Measurements from ENCODE around the gene MYL9. TPM values are rescaled to one million over a fixed set of nuclear protein-coding genes. Genes with fewer than 3 reads are reported as not detected.
"Not testable (repeated sequence)": the region's sequence is repeated elsewhere in the genome, so short reads cannot be mapped to it uniquely, and the experiment has no call there.

The MYL9 gene
- total RNA-seq (2014; rRNA removed), result 80.9 and 83.7 TPM in 2 replicates
- polyA plus RNA-seq (2012), result 1,611 TPM

DNA sequence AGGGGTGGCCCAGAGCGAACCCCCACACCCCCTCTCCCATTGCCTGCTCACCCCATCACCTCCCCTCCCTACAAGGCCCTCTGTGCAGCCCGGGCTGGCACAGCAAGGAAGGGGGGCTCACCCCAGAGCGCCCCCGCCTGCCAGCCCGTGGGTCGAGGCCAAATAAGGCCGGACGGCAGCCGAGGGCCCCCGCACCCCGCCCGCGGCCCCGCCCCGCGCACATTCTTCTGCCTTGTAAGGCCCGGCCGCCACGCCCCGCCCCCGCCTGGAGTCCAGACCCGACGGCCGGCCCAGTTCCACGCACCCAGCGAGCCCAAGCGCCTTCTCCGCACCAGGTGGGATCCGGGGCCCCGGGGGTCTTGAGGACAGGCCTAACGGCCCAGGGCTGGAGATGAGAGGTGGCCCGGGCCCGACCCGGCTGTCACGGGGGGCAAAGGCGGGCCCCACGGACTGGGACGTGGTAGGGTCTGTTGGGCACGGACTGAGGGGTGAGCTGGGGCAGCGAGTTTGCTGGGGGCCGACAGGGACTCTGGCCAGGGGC lies at the start of gene MYL9:
TSS of gene MYL9 (plus strand) at position 293 of the 541 bp plus-strand sequence. CDS start 3,366 bp downstream, outside the sequence.
- DNase-seq (ENCODE audit: low read depth), result peak; percentile 52

DNA sequence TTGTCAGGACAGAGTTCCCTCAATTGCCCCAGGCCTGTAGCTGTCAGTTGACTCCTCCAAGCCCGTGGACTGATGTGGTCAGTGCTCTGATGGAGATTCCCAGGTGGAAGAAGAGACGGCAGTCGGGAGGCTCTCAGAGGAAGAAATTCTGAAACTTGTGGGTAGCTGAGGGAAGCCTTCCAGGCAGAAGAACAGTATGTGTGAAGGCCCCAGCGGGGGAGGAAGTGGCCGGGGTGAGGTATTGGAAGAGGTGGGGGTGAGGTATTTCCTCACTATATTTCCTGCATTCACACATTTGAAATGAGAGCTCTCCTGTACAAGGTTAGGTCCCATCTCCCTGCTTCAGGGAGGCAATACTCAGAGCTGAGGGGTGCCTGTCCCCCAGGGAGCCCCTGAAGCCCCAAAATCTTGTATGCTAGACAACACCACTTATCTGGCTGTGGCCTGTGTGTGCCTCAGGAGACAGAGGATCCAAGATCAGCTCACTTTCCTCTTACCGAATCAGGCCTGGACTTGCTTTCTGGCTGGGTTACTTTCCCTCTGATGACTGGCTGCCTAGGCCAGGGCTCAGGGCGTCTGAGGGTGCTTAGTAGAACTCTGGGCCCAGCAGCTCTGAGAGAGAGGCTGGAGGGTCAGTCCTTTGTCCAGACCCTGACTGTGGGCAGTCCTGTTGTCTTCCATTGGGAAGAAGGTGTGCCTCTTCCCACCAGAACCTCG lies 49.3 kb upstream of the MYL9 start:
- peak; percentile 74 for DNase-seq (ENCODE audit: low read depth)

- no peak for DNase-seq (ENCODE audit: low read depth)
Observed at GRCh38 chr20:36493051-36493800, 48.1 kb upstream of the MYL9 start.

- peak; percentile 79 for DNase-seq (ENCODE audit: low read depth)
Observed at GRCh38 chr20:36493801-36494114, 47.6 kb upstream of the MYL9 start.

GRCh38 chr20:36496707-36497669 lies 44.3 kb upstream of the MYL9 start:
- DNase-seq (ENCODE audit: low read depth), result no peak

GRCh38 chr20:36497856-36498255 lies 43.5 kb upstream of the MYL9 start:
- DNase-seq (ENCODE audit: low read depth), result no peak

- no peak for DNase-seq (ENCODE audit: low read depth)
Observed at GRCh38 chr20:36498386-36499179, 42.7 kb upstream of the MYL9 start.

- DNase-seq (ENCODE audit: low read depth), result no peak
Observed at GRCh38 chr20:36499211-36499610, 42.1 kb upstream of the MYL9 start.

- DNase-seq (ENCODE audit: low read depth), result peak; percentile 31
Observed at GRCh38 chr20:36499723-36500501, 41.4 kb upstream of the MYL9 start.

- DNase-seq (ENCODE audit: low read depth), result no peak
Observed at GRCh38 chr20:36501367-36502006, 39.8 kb upstream of the MYL9 start.

DNA sequence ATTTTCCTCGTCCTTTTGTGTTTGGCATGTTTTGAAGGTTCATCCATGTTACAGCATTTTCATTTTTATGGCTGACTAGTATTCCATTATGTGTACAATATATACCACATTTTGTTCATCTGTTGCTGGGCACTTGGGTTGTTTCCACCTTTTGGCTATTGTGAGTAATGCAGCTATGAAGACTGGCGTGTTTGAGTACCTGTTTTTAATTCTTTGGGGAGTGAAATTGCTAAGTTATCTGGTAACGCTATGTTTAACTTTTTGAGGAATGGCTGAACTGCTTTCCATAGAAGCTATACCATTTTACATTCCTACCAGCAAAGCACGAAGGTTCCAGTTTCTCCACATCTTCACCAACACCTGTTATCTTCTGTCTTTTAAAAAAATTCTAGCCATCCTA lies 37.0 kb upstream of the MYL9 start:
- no peak for DNase-seq (ENCODE audit: low read depth)

DNA sequence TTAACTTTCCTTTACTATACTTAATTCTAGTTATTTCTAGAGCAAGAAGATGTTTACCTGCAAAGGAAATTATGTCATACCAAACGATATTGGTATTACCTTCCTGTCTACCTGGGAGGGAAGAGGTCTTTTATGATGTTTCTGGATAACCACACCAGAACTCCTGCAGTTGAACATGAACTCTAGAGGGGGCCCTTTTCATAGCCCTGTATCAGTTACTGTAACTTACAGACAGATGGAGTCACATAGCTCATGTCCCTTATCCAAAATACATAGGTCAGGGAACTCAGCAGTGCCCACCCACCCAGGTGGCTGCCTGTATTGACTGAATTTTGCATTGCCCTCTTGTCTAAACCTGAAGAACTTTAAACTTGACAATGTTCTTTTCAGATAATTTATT lies 35.1 kb upstream of the MYL9 start:
- no peak for DNase-seq (ENCODE audit: low read depth)

GRCh38 chr20:36507746-36508145 lies 33.6 kb upstream of the MYL9 start:
- no peak for DNase-seq (ENCODE audit: low read depth)

- DNase-seq (ENCODE audit: low read depth), result no peak
Observed at GRCh38 chr20:36519012-36519719, 22.2 kb upstream of the MYL9 start.

GRCh38 chr20:36519944-36520343 lies 21.4 kb upstream of the MYL9 start:
- peak; percentile 33 for DNase-seq (ENCODE audit: low read depth)

- no peak for DNase-seq (ENCODE audit: low read depth)
Observed at GRCh38 chr20:36521526-36521925, 19.8 kb upstream of the MYL9 start.

DNA sequence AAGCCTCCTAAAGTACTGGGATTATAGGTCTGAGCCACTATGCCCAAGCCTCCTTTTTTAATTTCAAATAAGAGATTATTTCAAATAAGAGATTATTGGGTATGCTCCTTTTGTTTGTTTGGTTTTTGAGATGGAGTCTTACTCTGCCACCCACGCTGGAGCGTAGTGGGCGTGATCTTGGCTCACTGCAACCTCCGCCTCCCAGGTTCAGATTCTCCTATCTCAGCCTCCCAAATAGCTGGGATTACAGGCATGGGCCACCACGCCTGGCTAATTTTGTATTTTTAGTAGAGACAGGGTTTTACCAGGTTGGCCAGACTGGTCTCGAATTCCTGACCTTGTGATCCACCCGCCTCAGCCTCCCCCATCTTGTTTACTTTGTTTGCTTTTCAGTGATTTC lies 18.9 kb upstream of the MYL9 start:
- not testable (repeated sequence) for DNase-seq (ENCODE audit: low read depth)

DNA sequence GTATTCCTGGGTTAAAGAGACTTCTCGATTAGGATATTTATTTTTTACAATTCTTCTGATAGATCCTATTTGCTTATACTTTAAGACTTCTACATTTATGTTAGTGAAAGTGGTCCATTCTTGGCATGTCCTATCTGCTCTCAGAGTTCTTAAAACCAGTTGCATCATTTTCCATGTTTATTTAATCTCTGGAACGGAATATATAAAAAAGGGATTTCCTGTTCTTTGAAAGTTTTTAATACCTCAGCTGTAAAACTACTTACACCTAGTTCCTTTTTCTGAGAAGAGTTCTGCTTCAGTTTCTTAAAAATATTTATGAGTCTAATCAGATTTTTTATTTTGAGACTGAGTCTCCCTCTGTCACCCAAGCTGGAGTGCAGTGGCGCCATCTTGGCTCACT lies 18.0 kb upstream of the MYL9 start:
- no peak for DNase-seq (ENCODE audit: low read depth)

Measured in LHCN-M2 (cell line).